Hepatocyte (in vitro differentiated cells): Measurements from ENCODE around the gene HCN1.
"Not testable (repeated sequence)": the region's sequence is repeated elsewhere in the genome, so short reads cannot be mapped to it uniquely, and the experiment has no call there.

Experiments
- CTCF ChIP-seq: fragments of 200-600 bp; sonication (generic); IDR thresholded peaks from 2 replicates; pipeline ENCODE4 v1.5.1; 2016; ENCODE audit warnings: antibody characterized with exemption, mild to moderate bottlenecking; ENCODE audit not compliant: poor library complexity
- EZH2 ChIP-seq: fragments of 200-600 bp; sonication (generic); IDR thresholded peaks from 2 replicates; pipeline ENCODE4 v1.6.1; 2016; ENCODE audit warnings: antibody characterized with exemption, mild to moderate bottlenecking, borderline replicate concordance
- EZH2phosphoT487 ChIP-seq: fragments of 200-600 bp; sonication (generic); IDR thresholded peaks from one replicate; pipeline ENCODE4 v1.6.1; 2018; ENCODE audit warnings: antibody characterized with exemption, mild to moderate bottlenecking, low read depth, moderate library complexity; ENCODE audit not compliant: unreplicated experiment, severe bottlenecking

DNA sequence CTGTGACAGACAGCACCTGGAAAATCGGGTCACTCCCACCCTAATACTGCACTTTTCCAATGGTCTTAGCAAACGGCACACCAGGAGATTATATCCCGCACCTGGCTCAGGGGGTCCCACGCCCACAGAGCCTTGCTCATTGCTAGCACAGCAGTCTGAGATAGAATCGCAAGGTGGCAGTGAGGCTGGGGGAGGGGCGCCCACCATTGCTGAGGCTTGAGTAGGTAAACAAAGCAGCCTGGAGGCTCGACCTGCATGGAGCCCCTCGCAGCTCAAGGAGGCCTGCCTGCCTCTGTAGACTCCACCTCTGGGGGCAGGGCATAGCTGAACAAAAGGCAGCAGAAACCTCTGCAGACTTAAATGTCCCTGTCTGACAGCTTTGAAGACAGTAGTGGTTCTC, 383.6 kb downstream of the HCN1 start:
- not testable (repeated sequence) for TF ChIP-seq CTCF, EZH2, EZH2phosphoT487
